Ecto neural progenitor cell (in vitro differentiated cells): ENCODE measurements around the gene DCST1.

Source experiments
- DNase-seq: peaks from one replicate; pipeline ENCODE4 v3.0.0-alpha.2; 2018; ENCODE audit warnings: low spot score

DCST1 gene

DNA sequence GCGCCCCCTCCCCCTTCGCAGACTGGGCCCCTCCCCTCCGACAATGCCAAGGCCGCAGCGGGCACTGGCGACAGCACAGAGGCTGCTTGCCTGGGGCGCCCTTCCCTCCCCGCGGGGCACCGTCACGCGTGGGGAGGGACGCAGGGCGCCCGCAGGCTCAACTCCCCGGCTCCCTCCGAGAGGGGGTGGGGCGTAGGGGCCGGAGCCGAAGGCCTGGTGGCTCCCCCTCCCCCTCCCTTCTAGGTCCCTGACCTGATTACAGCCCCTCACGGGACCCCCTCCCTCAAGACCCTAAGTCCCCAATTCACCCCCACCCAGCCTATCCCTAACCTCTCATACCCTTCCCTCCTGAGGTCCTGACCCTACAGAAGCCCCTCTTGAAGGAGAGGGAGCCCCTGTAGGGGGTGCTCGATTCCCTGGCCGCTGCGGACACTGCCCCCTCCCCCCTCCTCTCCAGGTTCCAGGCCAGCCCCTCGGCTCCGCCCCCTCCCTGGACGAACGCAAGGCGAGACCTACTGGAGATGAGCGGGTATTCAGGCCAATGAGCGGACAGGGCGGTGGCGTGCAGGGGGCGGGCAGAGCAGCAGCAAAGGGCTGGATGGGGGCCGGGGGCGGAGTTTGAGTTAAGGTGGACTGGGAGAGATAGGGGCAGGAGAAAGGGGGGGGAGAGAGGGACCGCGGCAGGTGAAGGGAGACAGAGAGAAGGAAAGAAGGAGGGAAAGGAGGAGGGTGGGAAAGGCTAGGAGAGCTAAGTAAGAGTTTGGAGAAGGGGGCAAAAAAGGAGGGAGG is 31.8 kb upstream of the DCST1 start:
- peak; percentile 99 for DNase-seq

DNA sequence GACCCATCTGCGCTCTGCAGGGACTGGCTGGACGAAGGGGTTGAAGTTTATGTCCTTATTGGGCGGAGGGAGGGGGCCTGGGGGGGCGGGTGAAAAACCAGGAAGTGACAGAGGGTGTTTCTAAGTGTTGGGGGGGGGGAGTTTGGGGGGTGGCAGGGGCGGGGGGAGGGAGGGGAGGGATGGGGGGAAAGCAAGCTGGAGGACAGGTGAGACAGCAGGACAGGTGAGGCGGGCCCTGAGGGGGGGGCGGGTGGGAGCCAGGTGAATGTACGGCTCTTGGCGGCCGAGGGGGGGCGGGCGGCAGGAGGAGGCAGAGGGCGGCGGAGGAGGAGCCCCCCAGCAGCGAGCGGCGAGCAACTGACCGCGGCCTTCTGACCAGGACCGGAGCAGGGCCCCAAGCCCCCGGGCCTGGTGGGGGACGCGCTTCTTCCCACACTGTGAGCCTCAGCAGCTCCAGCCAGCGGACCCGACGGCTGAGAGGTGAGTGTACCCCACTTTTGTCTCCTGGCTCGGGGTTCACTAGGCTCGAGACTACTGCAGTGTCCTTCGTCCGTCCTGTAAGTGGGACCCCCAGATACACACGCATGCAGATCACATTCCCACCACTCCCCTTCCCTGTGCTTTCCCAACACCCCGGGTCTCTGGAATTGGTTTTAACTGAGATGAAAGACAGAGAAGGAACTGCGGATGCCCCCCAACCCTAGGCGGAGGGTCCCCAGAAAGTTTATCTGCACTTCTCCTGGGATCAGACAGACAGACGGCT is 31.0 kb upstream of the DCST1 start, which contains the start of gene ZBTB7B:
TSS of gene ZBTB7B (plus strand) at position 339 of the 763 bp plus-strand sequence. CDS start 11,859 bp downstream, outside the sequence.
- DNase-seq: peak; percentile 65

GRCh38 chr1:155003227-155003765 is 30.3 kb upstream of the DCST1 start:
- peak; percentile 64 for DNase-seq

DNA sequence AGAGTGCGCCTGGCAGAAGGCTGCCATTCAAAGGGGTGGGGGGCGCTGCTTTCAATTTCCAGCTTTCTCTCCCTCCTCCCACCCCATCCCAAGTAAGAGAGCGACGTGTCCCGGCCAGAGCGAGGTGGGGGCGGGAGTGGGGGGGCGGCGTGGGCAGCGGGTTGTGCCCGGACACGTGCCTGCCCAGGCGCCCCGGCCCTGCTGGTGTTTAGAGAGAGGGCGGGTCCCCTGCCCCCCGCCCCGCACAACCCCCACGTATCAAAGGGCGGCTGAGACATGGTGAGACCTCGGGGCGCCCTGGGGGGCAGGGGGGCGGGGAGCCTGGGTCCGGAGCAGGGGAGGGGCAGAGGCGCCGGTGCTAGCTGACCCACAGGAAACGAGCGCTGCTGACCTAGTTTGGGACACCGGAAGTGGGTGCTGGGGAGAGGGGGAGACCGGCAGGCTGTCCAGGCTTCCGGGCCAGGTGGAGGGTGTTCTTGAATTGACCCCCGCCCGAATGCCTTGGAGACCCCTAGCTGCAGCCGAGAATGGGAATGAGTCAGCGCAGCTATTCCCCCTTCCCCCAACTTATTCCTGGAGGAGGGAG is 29.8 kb upstream of the DCST1 start:
- DNase-seq: peak; percentile 62

GRCh38 chr1:155004352-155005075 is 29.1 kb upstream of the DCST1 start:
- no peak for DNase-seq

DNA sequence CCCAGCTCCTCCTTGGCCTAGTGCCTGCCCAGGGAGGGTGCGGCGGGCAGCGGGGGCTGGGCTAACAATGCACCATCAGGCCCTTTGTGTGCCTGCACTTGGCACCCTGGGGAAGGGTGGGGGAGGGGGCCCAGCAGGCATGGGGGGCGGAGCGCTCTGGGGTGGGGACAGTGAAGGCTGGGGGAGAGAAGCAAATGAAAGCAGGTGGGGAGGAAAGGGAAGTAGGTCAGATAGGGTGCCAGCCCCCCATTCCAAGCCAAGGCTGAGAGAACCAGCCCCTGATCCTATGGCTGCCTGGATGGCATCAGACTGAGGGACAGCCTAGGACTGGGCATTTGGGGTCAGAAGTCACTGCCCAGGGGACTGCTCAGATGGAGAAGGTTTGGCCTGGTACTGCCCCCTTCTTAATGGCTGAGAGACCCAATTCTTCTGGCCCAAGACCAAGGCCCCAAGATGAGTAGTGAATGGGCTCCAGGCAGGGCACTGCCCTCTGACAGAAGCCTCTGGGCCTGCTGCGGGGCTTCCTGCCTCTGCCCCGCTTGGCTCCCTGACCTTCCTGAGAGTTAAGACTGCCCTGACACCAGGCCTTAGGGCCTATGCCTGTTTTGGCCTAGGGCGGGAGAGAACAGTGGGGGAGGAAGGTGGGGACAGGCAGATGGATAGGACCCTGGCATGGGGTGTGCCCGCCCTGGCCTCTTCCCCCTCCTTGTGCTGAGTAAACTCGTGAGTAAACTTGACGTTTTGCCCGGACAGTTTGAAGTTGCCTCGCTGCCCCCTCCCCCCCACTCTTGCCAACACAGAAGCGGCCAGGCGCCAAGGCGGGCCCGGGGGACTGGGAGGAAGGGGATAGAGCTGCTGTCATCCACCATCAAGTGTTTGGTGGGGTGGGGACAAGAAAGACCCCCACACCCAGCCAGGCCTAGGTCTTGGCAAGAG is 28.3 kb upstream of the DCST1 start:
- no peak for DNase-seq

DNA sequence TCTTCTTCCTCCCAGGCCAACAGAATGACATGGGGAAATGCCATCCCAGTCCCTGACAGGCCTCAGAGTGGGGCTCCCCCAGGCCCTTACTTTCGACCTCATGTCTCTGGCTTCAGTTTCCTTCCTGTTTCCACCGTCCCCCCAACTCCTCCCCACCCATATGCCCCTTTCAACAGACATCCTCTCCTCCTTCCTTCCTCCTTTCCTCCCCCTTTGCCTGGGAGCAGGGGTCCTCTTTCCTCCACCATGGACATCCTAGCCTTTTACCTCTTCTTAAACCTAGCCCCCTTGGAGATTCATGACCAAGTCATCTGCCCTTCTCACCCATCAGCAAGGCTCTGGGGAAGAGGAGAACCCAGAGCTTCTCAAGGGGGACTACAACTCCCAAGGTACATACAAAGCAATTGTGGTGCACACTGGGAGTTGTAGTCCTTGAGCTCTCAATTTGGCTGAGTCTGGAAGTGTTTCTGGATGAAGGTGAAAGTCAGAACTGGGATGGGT is 27.0 kb upstream of the DCST1 start:
- no peak for DNase-seq

- DNase-seq: no peak
Observed at GRCh38 chr1:155007251-155007828, 26.3 kb upstream of the DCST1 start.

- no peak for DNase-seq
Observed at GRCh38 chr1:155008015-155008941, 25.3 kb upstream of the DCST1 start.

- no peak for DNase-seq
Observed at GRCh38 chr1:155009221-155009711, 24.4 kb upstream of the DCST1 start.

GRCh38 chr1:155009742-155010141 is 23.9 kb upstream of the DCST1 start:
- no peak for DNase-seq

- DNase-seq: no peak
Observed at GRCh38 chr1:155010211-155010918, 23.3 kb upstream of the DCST1 start.

DNA sequence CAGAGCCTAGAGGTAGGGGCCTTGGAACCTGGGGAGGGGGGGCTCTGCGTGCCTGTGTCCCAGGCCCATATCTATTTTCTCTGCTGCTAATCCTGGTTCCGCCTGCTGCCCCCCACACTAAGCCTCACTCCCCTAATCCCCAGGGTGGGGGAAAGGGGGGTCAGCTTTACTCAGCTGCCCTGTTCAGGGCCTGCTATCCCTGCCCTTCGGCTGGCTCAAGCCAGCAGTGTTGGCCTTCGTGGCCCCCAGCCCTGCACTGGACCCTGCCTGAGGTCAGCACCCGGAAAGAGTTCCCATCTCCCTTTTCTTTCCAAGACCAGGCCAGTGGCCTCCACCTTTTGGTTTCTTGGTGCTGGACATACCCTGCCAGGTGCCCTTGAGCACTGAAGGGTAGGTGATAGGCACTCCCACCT is 22.6 kb upstream of the DCST1 start:
- DNase-seq: no peak

DNA sequence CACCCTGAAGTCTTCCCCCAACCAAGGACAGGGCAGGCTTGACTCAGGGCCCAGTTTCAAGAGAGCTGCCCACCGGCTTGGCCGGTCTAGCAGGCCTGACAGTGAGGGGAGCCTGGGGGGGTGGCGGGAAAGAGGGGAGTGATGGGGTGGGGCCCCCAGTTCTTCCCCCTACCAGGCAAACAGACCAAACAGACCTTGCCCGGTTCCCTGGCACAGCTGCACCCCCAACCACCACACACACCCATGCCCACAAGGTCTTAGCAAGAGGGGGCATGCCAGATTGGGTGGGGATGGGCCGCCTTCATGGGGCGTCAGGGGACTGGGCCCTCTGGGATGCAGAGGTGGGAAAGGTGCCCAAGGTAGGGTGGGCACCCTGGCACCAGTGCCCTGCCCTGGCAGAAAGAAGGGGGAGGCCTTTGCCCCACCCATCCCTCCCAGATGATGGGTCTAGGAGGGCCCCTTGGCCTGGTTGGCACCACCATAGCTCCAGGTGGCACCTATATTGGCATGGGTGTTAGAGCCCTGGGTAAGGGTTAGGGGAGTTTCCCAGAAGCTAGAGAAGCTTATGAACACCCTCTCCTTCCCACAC is 22.1 kb upstream of the DCST1 start:
- DNase-seq: no peak

DNA sequence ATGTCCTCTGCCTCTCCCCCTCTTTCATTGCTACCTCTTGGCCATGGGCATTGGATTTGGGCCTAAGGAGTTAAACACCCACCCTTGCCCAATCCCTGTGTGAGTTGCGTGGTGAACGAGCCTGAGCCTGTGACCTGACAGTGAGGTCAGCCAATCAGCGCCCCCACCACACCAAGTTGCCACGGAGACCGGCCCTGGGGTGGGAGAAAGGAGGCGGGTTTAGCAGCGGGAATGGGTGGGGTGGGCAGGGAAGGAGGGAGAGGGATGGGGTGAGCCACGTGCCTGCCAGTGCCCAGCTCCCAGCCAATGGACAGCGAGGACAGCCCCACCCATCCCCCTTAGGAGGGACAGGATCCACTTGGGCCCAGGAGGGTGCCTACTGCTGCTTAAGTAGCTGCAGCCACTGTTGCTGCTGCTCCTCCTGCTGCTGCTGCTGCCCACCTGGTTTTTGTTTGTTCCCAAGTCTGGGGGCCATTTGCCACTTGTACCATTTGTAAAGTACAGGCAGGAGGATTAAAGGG is 21.5 kb upstream of the DCST1 start:
- peak; percentile 88 for DNase-seq

DNA sequence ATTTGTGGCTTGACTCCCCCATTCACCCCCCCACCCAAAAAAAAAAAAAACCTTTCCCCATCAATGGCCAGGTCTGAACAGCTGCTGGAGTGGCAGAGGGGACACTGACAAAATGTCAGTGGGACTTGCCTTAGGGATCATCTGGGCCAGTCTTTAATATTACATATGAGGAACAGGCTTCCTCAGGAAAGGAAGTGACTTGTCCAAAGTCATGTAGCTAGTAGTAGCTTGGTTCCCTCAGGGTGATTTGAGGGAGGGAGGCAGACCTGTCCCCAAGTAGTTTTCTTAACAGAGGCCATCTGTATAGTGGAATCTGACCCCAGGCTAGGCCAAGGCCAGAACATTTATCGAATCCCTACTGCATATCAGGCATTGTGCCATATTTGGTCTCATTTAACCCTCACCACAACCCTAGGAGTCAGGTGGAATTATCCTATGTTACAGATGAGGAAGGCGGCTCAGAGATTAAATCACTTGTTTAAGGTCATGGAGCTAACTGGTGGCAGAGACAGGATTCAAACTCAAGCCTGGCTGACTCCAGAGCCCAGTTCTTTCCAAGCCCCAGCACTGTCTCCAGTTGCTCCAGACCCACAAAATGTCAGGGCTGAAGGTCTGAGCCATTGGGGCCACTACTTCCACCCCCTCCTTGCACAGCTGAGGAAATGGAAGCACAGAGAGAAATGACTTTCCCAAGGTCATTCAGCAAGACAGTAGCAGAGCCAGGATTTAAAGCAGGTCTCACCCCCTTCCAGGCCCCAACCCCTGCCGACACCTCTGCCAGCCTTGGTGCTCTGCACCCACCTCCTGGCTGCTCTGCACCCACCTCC is 20.6 kb upstream of the DCST1 start:
- no peak for DNase-seq

GRCh38 chr1:155013632-155014031 is 20.0 kb upstream of the DCST1 start:
- no peak for DNase-seq
